HepG2 (cell line): ENCODE measurements around the gene TTC19. TPM values are rescaled to one million over a fixed set of nuclear protein-coding genes. Genes with fewer than 3 reads are reported as not detected.
A peak's percentile ranks its signal among the peaks of the same experiment; 100 is the strongest.

Experiments
- ADNP ChIP-seq: sonication (generic); formaldehyde crosslinking; IDR thresholded peaks from 2 replicates; pipeline ENCODE4 v1.4.0; 2020; ENCODE audit warnings: missing genetic modification reagents
- ARID4A ChIP-seq: sonication (generic); formaldehyde crosslinking; IDR thresholded peaks from 2 replicates; pipeline ENCODE4 v1.5.0; 2020; ENCODE audit warnings: mild to moderate bottlenecking, missing genetic modification reagents, borderline replicate concordance
- GMEB2 ChIP-seq: IDR thresholded peaks from 2 replicates; pipeline ENCODE4 v1.6.1; 2016; ENCODE audit warnings: missing biosample characterization, missing genetic modification reagents, low read depth
- MLX ChIP-seq: IDR thresholded peaks from 2 replicates; pipeline ENCODE4 v1.6.1; 2016
- PAF1 ChIP-seq: IDR thresholded peaks from 2 replicates; pipeline ENCODE4 v1.6.1; 2016; ENCODE audit warnings: missing genetic modification reagents, missing compliant biosample characterization
- PRDM15 ChIP-seq: sonication (generic); formaldehyde crosslinking; IDR thresholded peaks from 2 replicates; pipeline ENCODE4 v1.4.0; 2020; ENCODE audit warnings: missing genetic modification reagents
- RBM22 ChIP-seq: fragments of 200-400 bp; formaldehyde crosslinking; optimal IDR thresholded peaks from 2 replicates; pipeline ENCODE3; 2017; ENCODE audit warnings: mild to moderate bottlenecking, low read length, moderate library complexity
- THYN1 ChIP-seq: sonication (generic); formaldehyde crosslinking; IDR thresholded peaks from 2 replicates; pipeline ENCODE4 v1.8.1; 2023; ENCODE audit warnings: low read depth, mild to moderate bottlenecking, moderate library complexity, missing genetic modification reagents, borderline replicate concordance
- TSC22D2 ChIP-seq: sonication (generic); formaldehyde crosslinking; IDR thresholded peaks from 2 replicates; pipeline ENCODE4 v1.5.1; 2020; ENCODE audit warnings: missing genetic modification reagents, mild to moderate bottlenecking, borderline replicate concordance
- ZFX ChIP-seq: sonication (generic); formaldehyde crosslinking; IDR thresholded peaks from 2 replicates; pipeline ENCODE4 v1.4.0; 2020; ENCODE audit warnings: mild to moderate bottlenecking, low read depth, missing genetic modification reagents, moderate library complexity
- ZNF264 ChIP-seq: sonication (generic); formaldehyde crosslinking; IDR thresholded peaks from 2 replicates; pipeline ENCODE4 v1.4.0; 2020; ENCODE audit warnings: missing genetic modification reagents
- ZNF549 ChIP-seq: sonication (generic); formaldehyde crosslinking; IDR thresholded peaks from 2 replicates; pipeline ENCODE4 v1.5.0; 2020; ENCODE audit warnings: missing genetic modification reagents
- ZNF564 ChIP-seq: sonication (generic); formaldehyde crosslinking; IDR thresholded peaks from 2 replicates; pipeline ENCODE4 v1.8.1; 2023; ENCODE audit warnings: mild to moderate bottlenecking, missing genetic modification reagents
- ZNF691 ChIP-seq: sonication (generic); formaldehyde crosslinking; IDR thresholded peaks from 2 replicates; pipeline ENCODE4 v1.4.0; 2020; ENCODE audit warnings: missing genetic modification reagents, low read depth, mild to moderate bottlenecking, borderline replicate concordance
- ZXDC ChIP-seq: sonication (generic); formaldehyde crosslinking; IDR thresholded peaks from 2 replicates; pipeline ENCODE4 v1.5.0; 2020; ENCODE audit warnings: mild to moderate bottlenecking, missing genetic modification reagents
- polyA plus RNA-seq, 8 experiments: library from polyadenylated mRNA; depleted of rRNA in 3 of 8; stranded (reverse) in 7 of 8; unstranded in 1 of 8; fragments of >200 nt; fragmentation: Illumina TruSeq in 4 of 8; extraction: Trizol in 4 of 8; gene quantifications; 2 replicates each; pipeline versions ENCODE4 v1.2.1 to v1.2.3, GENCODE V29; 2011 to 2016; ENCODE audit warnings: low read depth in 4 of 8, missing spikeins in 1 of 8, mixed read lengths in 1 of 8; ENCODE audit not compliant: insufficient read depth in 1 of 8
- total RNA-seq, 5 experiments: library from RNA; depleted of rRNA; stranded (reverse); fragments of >200 nt; fragmentation: Illumina TruSeq; extraction: Trizol; gene quantifications; 2 replicates each; pipeline ENCODE4 v1.2.3, GENCODE V29; 2016; ENCODE audit warnings: low read depth in 1 of 5

The TTC19 gene
- total and polyA plus RNA-seq, 2 of the 13 experiments (the other 11 are each of a cell fraction or from before 2014, with no cell fraction given) = 4.4 to 24.3 TPM

GRCh38 chr17:16040710-16041251, 41.2 kb downstream of the TTC19 start (continued):
- TF ChIP-seq ZNF691 (CRISPR knock-in tag) (no peak), ARID4A (peak; percentile 39; the same call in 1 of the 2 replicates), TSC22D2 (CRISPR knock-in tag) (no peak), PRDM15 (CRISPR knock-in tag) (no peak), ZNF549 (CRISPR knock-in tag) (no peak), GMEB2 (CRISPR knock-in tag) (no peak), ZXDC (CRISPR knock-in tag) (no peak), MLX (CRISPR knock-in tag) (peak; percentile 40; the same call in 1 of the 2 replicates), RBM22 (no peak), ZNF264 (peak; percentile 83; the same call in 1 of the 2 replicates), THYN1 (CRISPR knock-in tag) (no peak), ZNF564 (CRISPR knock-in tag) (no peak), PAF1 (CRISPR knock-in tag) (no peak), ZFX (CRISPR knock-in tag) (0 out of 2 replicates have a peak, but pooled peaks have one; percentile 15), ADNP (no peak)
